Panc1 (cell line): ENCODE results near the gene TM7SF2. TPM values are rescaled to one million over a fixed set of nuclear protein-coding genes. Genes with fewer than 3 reads are reported as not detected.

Experiments used
- ATAC-seq: fragments of 200-7000 bp; cut with Tn5 transposase; 2 replicates; pipeline ENCODE4 v1.9.1; 2020; ENCODE audit warnings: mild to moderate bottlenecking, moderate library complexity
- BruUV-seq: library from RNA; stranded (reverse); fragments of 400-500 nt; replicated peaks from 2 replicates; lab custom pipeline; 2021; lab: Mats Ljungman, UMichigan
- CTCF ChIA-PET: fragments of 300-600 bp; sonication (Branson Sonifier 250); formaldehyde crosslinking; loops from one replicate; lab custom pipeline; 2022; ENCODE audit warnings: antibody characterized with exemption; lab: Charles Lee
- POLR2A ChIA-PET: fragments of 300-600 bp; sonication (Branson Sonifier 250); formaldehyde crosslinking; loops from one replicate; lab custom pipeline; 2022; ENCODE audit warnings: antibody characterized with exemption; lab: Charles Lee
- DNase-seq: peaks from one replicate; pipeline ENCODE4 v3.0.0-alpha.2; 2010; ENCODE audit warnings: low read depth, low spot score
- H3K27ac ChIP-seq: 2 replicates; pipeline ENCODE4 v1.5.1; 2011; ENCODE audit warnings: mild to moderate bottlenecking, low read length, inconsistent platforms
- H3K27me3 ChIP-seq: fragments of 200-500 bp; sonication (Bioruptor generic); 2 replicates; pipeline ENCODE4 v1.6.0; 2014; ENCODE audit warnings: low read length, inconsistent platforms; ENCODE audit not compliant: control insufficient read depth, insufficient read depth
- H3K36me3 ChIP-seq: fragments of 200-500 bp; sonication (Bioruptor generic); 2 replicates; pipeline ENCODE4 v1.5.1; 2014; ENCODE audit warnings: inconsistent platforms, mild to moderate bottlenecking, low read length, moderate library complexity; ENCODE audit not compliant: control insufficient read depth, insufficient read depth
- H3K4me1 ChIP-seq: 2 replicates; pipeline ENCODE4 v1.5.1; 2011; ENCODE audit warnings: inconsistent platforms, mild to moderate bottlenecking, low read length, moderate library complexity; ENCODE audit not compliant: control insufficient read depth, insufficient read depth
- H3K4me3 ChIP-seq, 2 experiments: 2 replicates each; pipeline ENCODE4 v1.5.1; 2011 to 2012; ENCODE audit warnings: low read depth in 2 of 2, low read length in 2 of 2, mild to moderate bottlenecking in 2 of 2, inconsistent platforms in 1 of 2, moderate library complexity in 1 of 2
- H3K9me3 ChIP-seq: fragments of 200-500 bp; sonication (Bioruptor generic); 2 replicates; pipeline ENCODE4 v1.5.1; 2014; ENCODE audit warnings: low read depth, mild to moderate bottlenecking, inconsistent platforms, low read length, moderate library complexity; ENCODE audit not compliant: control insufficient read depth, insufficient read depth
- CTCF ChIP-seq: fragments of 450-650 bp; IDR thresholded peaks from 2 replicates; pipeline ENCODE4 v1.5.1; 2017; ENCODE audit warnings: mild to moderate bottlenecking
- POLR2AphosphoS5 ChIP-seq: IDR thresholded peaks from 2 replicates; pipeline ENCODE4 v1.6.1; 2012; ENCODE audit warnings: mild to moderate bottlenecking, low read depth, low read length, moderate library complexity
- REST ChIP-seq, 2 experiments: IDR thresholded peaks; 2 replicates each; pipeline ENCODE4 v1.6.1; 2011 to 2012; ENCODE audit warnings: low read depth in 2 of 2, control low read depth in 1 of 2, low read length in 1 of 2, mild to moderate bottlenecking in 1 of 2, moderate library complexity in 1 of 2; ENCODE audit not compliant: insufficient read depth in 1 of 2
- SIN3A ChIP-seq: IDR thresholded peaks from 2 replicates; pipeline ENCODE4 v1.6.1; 2012; ENCODE audit warnings: low read depth, mild to moderate bottlenecking, low read length, moderate library complexity, borderline replicate concordance; ENCODE audit not compliant: insufficient read depth
- TCF7L2 ChIP-seq: IDR thresholded peaks from 2 replicates; pipeline ENCODE4 v1.6.1; 2011; ENCODE audit warnings: mild to moderate bottlenecking, low read depth, low read length, inconsistent platforms
- in situ Hi-C: cut with HindIII; loops from 2 replicates; pipeline ENCODE4 v1.10.0; 2016; ENCODE audit warnings: low sequenced_read_pairs, low pct_unique_long_range_greater_than_20kb
- intact Hi-C: fragments of 100-400 bp; cut with micrococcal nuclease; formaldehyde crosslinking; loops from one replicate; pipeline ENCODE4 v1.10.0; 2022; ENCODE audit not compliant: unreplicated experiment
- total RNA-seq: library from RNA; stranded (reverse); gene quantifications from one replicate; pipeline ENCODE4 v1.2.1, GENCODE V29; 2021; ENCODE audit not compliant: unreplicated experiment

Gene TM7SF2
- total RNA-seq, 1 experiment from 2014 or later = 85.4 TPM

- ATAC-seq = no peak
- in situ Hi-C loops = no loop called here
Observed at GRCh38 chr11:65109231-65110198, 2.2 kb upstream of the TM7SF2 start.

More at GRCh38 chr11:65109231-65110198, 2.2 kb upstream of the TM7SF2 start:
- intact Hi-C loops = loop anchor here (10.0 kb wide), 1 partner anchor 265 kb away; the partner anchor contains the start of gene CDC42BPG
- TF ChIP-seq TCF7L2 (no peak), SIN3A (no peak), CTCF (no peak), POLR2AphosphoS5 (no peak), REST (IDR thresholded peaks at IDR 0.05; ENCODE audit: insufficient read depth in 1 of 2, low read depth in 2 of 2, low read length in 1 of 2) (no peak)
- ChIA-PET POLR2A (interaction anchor here (1.0 kb wide), 1 partner anchor 7 kb away, joined by 6 read pairs; no protein-coding TSS in a partner anchor), CTCF (interaction anchor here (0.9 to 1.3 kb wide), 4 partner anchors 8 to 255 kb away, joined by 3 to 6 read pairs (median 4); no protein-coding TSS in a partner anchor)
- BruUV-seq = no TSS peak
- Histone ChIP-seq H3K27ac (no peak overlapping the region), H3K27me3 (no peaks in the 10 kb centered on the region), H3K4me1 (peaks cover 21% of the 10 kb centered on the region), H3K9me3 (no peaks in the 10 kb centered on the region), H3K36me3 (no peaks in the 10 kb centered on the region), H3K4me3 (no peak overlapping the region)
- no peak for DNase-seq
